Activated CD4-positive, CD25-positive, alpha-beta regulatory T cell treated with anti-CD3 and anti-CD28 coated beads, Interleukin-2, amount 50 U/mL, for 16 hours (primary cell): ENCODE measurements around the gene SDK1.

Experiments
- DNase-seq: peaks from one replicate; pipeline ENCODE4 v3.0.0-alpha.2; 2020; ENCODE audit warnings: low read depth, low spot score

Gene SDK1

GRCh38 chr7:3867863-3868262, 566.8 kb downstream of the SDK1 start:
- no peak for DNase-seq

DNA sequence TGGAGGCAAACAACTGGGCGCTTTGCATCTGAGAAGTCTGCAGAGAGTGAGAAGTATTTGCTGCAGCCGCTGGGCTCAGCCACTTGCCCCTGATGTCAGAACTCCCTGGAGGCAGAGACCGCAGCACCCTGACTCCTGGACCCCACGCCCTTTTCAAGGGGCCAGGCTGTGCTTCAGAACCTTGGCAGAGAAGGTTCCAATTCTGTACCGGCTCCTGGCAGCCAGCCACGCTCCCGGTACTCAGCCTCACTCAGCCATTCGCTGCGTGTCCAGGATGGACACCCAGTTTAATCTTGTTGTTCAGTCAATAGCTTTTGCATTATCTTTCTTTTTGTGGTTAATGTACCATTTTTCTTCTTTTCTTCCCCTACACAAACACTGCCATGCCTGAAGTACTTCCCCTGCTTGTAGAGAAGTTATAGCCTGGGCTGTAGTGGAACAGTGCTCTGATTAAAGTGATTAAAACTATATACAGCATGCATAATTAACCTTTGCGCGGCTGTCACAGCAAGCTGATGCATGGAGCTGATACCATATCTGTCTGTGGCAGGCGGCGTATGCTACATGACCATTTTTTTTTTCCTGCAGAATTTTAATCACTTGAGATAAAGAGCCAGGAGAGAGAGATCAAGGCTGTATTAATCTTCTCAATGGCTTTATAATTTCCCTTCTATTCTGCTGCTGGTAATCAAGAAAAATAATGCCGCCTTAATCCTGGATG, 578.5 kb downstream of the SDK1 start:
- no peak for DNase-seq

GRCh38 chr7:3880228-3880987, 579.4 kb downstream of the SDK1 start:
- DNase-seq: no peak

DNA sequence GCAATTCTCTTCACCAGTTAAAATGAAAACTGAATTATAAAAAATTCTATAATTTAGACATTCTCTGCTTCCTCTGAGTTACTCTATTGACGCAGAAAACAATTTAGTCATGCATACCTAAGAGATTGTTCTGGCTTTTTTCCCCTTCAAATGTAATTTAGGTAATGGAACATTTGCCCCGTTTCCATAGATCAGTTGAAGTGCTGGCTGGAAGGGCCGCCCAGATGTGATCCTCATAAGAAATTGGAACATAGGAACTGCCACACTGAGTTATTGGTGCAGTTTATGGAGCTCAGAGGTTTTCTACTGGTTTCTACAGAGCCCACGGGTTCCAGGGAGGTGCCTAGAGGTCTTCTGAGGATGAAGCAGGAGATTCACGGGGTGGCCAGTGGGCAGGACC, 581.7 kb downstream of the SDK1 start:
- no peak for DNase-seq

DNA sequence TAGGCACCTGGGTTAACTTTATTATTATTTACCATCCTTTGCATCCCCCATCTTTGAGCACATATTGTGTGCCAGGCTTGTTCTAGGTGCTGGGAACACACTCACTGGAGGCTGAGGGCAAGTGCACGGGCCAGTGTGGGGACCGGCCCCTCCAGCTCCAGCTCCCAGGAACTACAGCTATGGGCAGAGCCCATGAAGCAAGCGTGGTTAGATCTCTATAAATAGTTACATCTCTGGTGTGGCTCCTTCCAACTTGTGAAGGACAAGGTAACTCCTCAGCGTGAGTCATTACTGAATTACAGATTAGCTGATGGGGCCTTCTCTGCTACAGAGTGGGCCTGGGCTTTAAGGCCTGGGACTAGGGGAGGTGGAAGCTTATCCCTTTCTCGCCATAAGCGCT, 583.5 kb downstream of the SDK1 start:
- no peak for DNase-seq

DNA sequence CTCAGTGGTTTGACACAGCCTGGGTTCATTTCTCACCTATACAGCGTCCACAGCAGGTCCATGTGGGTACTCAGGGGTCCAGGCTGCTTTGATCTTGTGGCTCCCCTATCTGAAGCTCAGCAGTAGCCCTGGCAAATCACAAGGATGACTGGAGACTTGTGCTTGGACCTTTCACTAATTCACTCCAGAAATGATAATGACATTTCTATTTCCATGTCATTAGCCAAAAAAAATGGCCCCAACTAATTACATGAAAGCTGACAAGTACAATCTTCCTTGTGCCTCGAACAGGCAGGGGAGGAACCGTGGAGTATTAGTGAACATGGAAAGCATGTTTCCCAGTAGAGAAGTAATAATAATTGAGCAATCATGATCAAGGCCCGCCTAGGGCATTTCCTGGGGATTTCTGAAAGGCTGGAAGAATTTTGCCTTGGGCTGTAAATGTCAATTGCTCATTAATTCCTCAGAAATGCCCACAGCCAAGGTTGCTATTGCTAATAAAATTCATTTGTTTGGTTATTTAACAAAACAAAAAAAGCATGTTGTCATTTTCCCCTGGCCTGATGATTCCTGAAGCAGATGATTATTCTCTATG, 586.1 kb downstream of the SDK1 start:
- DNase-seq: no peak

- no peak for DNase-seq
These were observed 587.0 kb downstream of the SDK1 start for GRCh38 chr7:3888096-3888495.

DNA sequence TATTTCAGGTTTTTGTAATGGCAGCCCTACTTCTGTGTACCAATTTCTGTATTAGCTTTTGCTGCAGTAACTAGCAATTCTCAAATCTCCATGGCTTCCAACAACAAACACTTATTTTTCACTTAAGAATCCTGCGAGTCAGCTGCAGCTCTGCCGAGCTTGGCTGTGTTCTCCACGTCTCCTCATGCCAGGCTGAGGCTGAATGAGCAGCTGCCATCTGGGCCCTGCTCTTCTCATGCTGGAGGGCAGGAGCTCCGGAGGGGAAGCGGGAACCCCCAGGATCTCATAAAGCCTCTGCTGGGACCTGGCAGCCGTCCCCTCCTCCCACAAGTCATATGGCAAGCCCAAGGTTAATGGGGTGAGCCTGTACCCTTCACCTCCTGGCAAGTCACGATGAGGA, 591.1 kb downstream of the SDK1 start:
- DNase-seq: no peak

- no peak for DNase-seq
These were observed 591.6 kb downstream of the SDK1 start for GRCh38 chr7:3892686-3893085.

GRCh38 chr7:3893151-3893788, 592.2 kb downstream of the SDK1 start:
- DNase-seq: no peak

DNA sequence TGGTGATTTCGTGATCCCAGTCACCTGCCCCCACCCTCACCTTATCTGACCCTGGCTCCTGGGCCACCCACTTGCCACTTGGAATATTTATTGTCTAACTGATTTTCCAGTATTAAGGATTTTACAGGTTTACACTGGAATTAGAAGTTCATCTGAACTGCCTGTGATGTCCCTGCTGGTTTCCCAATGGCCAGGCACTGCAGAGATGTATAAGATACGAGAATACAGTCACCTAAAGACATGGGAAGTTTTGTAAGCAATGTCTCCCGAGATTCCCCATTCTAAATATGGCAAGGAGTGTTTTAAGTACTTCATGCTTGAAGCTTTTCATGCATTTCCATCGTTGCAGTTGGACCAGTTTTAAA, 592.7 kb downstream of the SDK1 start:
- no peak for DNase-seq

DNA sequence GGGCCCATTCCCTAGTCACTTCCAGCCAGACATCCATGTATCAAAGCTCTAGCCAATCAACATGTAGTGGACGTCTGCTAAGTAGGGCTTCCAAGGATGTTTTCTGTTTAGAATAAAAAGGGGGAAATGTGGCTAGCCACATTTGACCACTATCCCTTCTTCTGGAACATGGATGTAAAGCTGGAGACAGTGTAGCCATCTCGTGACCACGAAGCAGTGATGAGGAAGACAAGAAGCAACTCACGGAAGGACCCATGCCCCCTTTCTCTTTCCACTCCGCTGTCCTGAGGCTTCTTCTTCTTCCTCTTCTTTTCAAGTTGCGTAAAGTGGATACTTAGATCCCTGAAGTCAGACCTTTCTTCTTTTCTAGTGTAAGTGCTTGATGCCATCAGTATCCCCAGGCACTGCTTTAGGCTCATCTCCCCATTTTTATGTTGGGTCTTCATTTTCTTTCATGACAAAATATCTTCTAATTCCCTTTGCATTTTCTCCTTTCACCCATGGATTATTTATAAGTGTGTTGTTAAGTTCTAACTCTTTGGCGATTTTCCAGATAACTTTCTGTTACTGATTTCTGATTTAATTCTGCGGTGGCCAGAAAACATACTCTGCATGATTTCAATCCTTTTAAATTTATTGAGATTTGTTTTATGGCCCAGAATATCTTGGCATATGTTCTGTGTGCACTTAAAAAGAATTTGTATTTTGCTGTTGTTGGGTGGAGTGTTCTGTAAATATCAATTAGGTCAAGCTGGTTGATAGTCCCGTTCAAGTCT, 594.5 kb downstream of the SDK1 start:
- no peak for DNase-seq

GRCh38 chr7:3896169-3896765, 595.2 kb downstream of the SDK1 start:
- no peak for DNase-seq

- DNase-seq: peak; percentile 4
These were observed 596.6 kb downstream of the SDK1 start for GRCh38 chr7:3897430-3898372.

- DNase-seq: no peak
These were observed 598.5 kb downstream of the SDK1 start for GRCh38 chr7:3899559-3899991.

- no peak for DNase-seq
These were observed 607.1 kb downstream of the SDK1 start for GRCh38 chr7:3908153-3908552.

- no peak for DNase-seq
These were observed 608.1 kb downstream of the SDK1 start for GRCh38 chr7:3909128-3909527.

GRCh38 chr7:3910054-3910453, 609.0 kb downstream of the SDK1 start:
- DNase-seq: no peak

DNA sequence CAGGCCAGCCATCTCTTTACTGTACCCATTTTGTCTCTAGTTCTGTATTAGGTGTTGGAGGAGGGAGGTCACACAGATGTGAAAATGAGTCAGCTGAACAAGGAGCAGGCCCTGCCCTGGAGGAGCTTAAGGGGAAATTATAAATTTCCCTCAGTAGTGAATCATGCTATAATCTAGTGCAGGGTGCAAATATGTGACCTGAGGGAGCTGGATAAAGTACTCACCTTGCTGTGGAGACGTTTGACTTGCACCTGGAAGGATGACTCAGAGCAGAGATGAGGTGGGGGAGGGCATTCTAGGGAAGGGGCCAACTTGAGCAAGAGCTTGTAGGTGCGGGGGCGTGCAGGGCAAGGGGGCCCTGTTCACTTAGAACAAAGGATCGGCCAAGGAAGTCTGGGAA, 610.6 kb downstream of the SDK1 start:
- DNase-seq: no peak

DNA sequence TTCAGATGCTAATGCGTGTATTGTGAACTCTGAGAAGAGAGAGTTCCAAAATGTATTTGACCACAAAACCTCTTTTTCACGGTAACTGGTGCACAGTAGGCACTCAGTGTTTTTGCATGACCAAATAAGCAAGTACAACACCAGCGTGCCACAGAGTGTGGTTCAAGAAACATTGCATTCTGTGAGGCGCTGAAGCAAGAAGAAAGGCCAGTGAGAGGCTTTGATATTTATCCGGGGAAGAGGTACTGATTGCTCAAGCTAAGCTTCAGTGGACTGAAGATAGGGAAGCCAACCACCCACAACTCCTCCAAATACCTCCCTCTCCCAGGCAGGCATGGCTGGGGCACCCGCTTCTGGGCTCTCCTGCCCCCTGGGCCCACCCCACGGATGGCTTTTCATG, 611.2 kb downstream of the SDK1 start:
- no peak for DNase-seq
